ENCODE results near the gene FAM240A. TPM values are rescaled to one million over a fixed set of nuclear protein-coding genes. Genes with fewer than 3 reads are reported as not detected.

Gene FAM240A
- total RNA-seq, 1 experiment from 2014 or later = not detected

DNA sequence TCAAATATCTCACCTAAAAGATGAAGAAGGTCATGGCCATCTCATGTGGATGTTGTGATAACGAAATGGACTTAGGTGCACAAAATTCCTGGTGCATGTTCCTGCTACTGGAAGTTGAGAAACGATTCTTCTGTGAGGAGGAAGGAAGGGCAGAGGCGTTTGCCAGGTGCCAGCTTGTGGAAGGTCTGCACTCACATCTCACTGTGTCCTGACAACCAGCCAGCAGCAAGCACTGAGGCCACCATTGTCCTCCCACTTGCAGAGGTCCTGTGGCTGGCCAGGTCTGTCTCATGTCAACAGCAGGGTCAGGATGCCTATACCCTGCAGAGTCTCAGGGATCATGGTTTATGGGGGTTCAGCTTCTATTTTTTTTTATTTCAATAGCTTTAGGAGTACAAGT, 3.7 kb downstream of the FAM240A start:
- Histone ChIP-seq H3K4me2 (ENCODE audit: low read length) (no peak overlapping the region), H3K9ac (ENCODE audit: low read length) (no peak overlapping the region), H3K27ac (ENCODE audit: low read depth, low read length) (no peak overlapping the region), H3K9me3 (ENCODE audit: control insufficient read depth in 1 of 2, insufficient read depth in 1 of 2, low read depth in 1 of 2, low read length in 2 of 2) (no peaks in the 10 kb centered on the region), H3K9me2 (ENCODE audit: insufficient read depth) (no peaks in the 10 kb centered on the region), H3K36me3 (ENCODE audit: control insufficient read depth in 1 of 2, insufficient read depth in 2 of 2, low read length in 2 of 2) (no peaks in the 10 kb centered on the region), H3K4me1 (ENCODE audit: control insufficient read depth in 1 of 2, insufficient read depth in 2 of 2, low read length in 2 of 2) (no peaks in the 10 kb centered on the region), H4K20me1 (ENCODE audit: insufficient read depth) (no peaks in the 10 kb centered on the region), H3K79me2 (ENCODE audit: insufficient read depth, low read length) (no peaks in the 10 kb centered on the region), H2AFZ (ENCODE audit: low read depth, low read length, poor library complexity, severe bottlenecking) (no peak overlapping the region), H3K27me3 (ENCODE audit: insufficient read depth, low read length) (peaks cover 10% of the 10 kb centered on the region; the same call in 1 of the 2 replicates), H3K4me3 (replicated peaks in 1 of 2; ENCODE audit: low read depth in 1 of 2, low read length in 2 of 2) (no peak overlapping the region)
- DNase-seq (ENCODE audit: low read depth, low spot score) (no peak), ATAC-seq (no peak)
- TF ChIP-seq CBX3 (IDR thresholded peaks at IDR 0.05; ENCODE audit: low read depth) (no peak), ZNF274 (IDR thresholded peaks at IDR 0.05; ENCODE audit: low read depth, low read length) (no peak), POLR2A (IDR thresholded peaks at IDR 0.05; ENCODE audit: borderline replicate concordance, extremely low read depth, insufficient read depth, insufficient read length) (no peak), CEBPB (IDR thresholded peaks at IDR 0.05; ENCODE audit: low read depth) (no peak)
- intact Hi-C loops (cut with micrococcal nuclease) = no loop called here
- CTCF ChIA-PET = no interaction called here
- POLR2A ChIA-PET = no interaction called here
- BruUV-seq (replicated peaks) = no TSS peak
- RAD21 ChIA-PET (ENCODE audit: low non-redundant PET in 1 of 2, low total read pairs in 2 of 2, uncharacterized antibody in 2 of 2, unreplicated experiment in 2 of 2) = no interaction called here

- ChIA-PET RAD21 (ENCODE audit: low non-redundant PET in 1 of 2, low total read pairs in 2 of 2, uncharacterized antibody in 2 of 2, unreplicated experiment in 2 of 2) (no interaction called here), CTCF (no interaction called here), POLR2A (no interaction called here)
- no peaks in the 10 kb centered on the region for H3K79me2 ChIP-seq (ENCODE audit: insufficient read depth, low read length)
- no peak overlapping the region for H3K4me3 ChIP-seq (replicated peaks in 1 of 2; ENCODE audit: low read depth in 1 of 2, low read length in 2 of 2)
- H3K9me3 ChIP-seq (ENCODE audit: control insufficient read depth in 1 of 2, insufficient read depth in 1 of 2, low read depth in 1 of 2, low read length in 2 of 2) = no peaks in the 10 kb centered on the region
- DNase-seq (ENCODE audit: low read depth, low spot score) (no peak), ATAC-seq (no peak)
- H3K4me2 ChIP-seq (ENCODE audit: low read length) = no peak overlapping the region
- H4K20me1 ChIP-seq (ENCODE audit: insufficient read depth) = no peaks in the 10 kb centered on the region
- H3K4me1 ChIP-seq (ENCODE audit: control insufficient read depth in 1 of 2, insufficient read depth in 2 of 2, low read length in 2 of 2) = no peaks in the 10 kb centered on the region
- H3K27ac ChIP-seq (ENCODE audit: low read depth, low read length) = no peak overlapping the region
- TF ChIP-seq REST (IDR thresholded peaks at IDR 0.05; ENCODE audit: low read depth) (no peak), ZNF274 (IDR thresholded peaks at IDR 0.05; ENCODE audit: low read depth, low read length) (no peak), EZH2phosphoT487 (IDR thresholded peaks at IDR 0.05; ENCODE audit: borderline replicate concordance) (no peak), CEBPB (IDR thresholded peaks at IDR 0.05; ENCODE audit: low read depth) (no peak), TCF7L2 (IDR thresholded peaks at IDR 0.05; ENCODE audit: borderline replicate concordance, extremely low read depth, insufficient read depth, insufficient read length) (no peak), SRF (IDR thresholded peaks at IDR 0.05; ENCODE audit: low read depth) (no peak)
- peaks cover 15% of the 10 kb centered on the region; the same call in 1 of the 2 replicates for H3K27me3 ChIP-seq (ENCODE audit: insufficient read depth, low read length)
- H3K9ac ChIP-seq (ENCODE audit: low read length) = no peak overlapping the region
- no peak overlapping the region for H2AFZ ChIP-seq (ENCODE audit: low read depth, low read length, poor library complexity, severe bottlenecking)
- intact Hi-C loops (cut with micrococcal nuclease) = no loop called here
- H3K9me2 ChIP-seq (ENCODE audit: insufficient read depth) = no peaks in the 10 kb centered on the region
- BruUV-seq (replicated peaks) = no TSS peak
- H3K36me3 ChIP-seq (ENCODE audit: control insufficient read depth in 1 of 2, insufficient read depth in 2 of 2, low read length in 2 of 2) = no peaks in the 10 kb centered on the region
These were observed 5.6 kb downstream of the FAM240A start for GRCh38 chr3:46617941-46618340.
